CD4-positive, alpha-beta T cell treated with Interleukin-12 subunit alpha and Interleukin-12 subunit beta, for 1 hour (primary cell): ENCODE measurements around the gene MYL9.

ENCODE experiments used
- DNase-seq: peaks from one replicate; pipeline ENCODE4 v3.0.0-alpha.2; 2020

MYL9 gene

GRCh38 chr20:36526521-36527011 is 14.8 kb upstream of the MYL9 start:
- no peak for DNase-seq

- DNase-seq: no peak
These were observed 13.8 kb upstream of the MYL9 start for GRCh38 chr20:36527331-36528125.

- DNase-seq: no peak
These were observed 13.0 kb upstream of the MYL9 start for GRCh38 chr20:36528176-36528874.

- no peak for DNase-seq
These were observed 12.4 kb upstream of the MYL9 start for GRCh38 chr20:36528875-36529417.

- no peak for DNase-seq
These were observed 8.9 kb upstream of the MYL9 start for GRCh38 chr20:36532388-36532787.

GRCh38 chr20:36532822-36533221 is 8.5 kb upstream of the MYL9 start:
- no peak for DNase-seq

- DNase-seq: no peak
These were observed 3.1 kb upstream of the MYL9 start for GRCh38 chr20:36538026-36538722.

GRCh38 chr20:36540551-36541211 is 638 bp upstream of the MYL9 start:
- DNase-seq: no peak

- no peak for DNase-seq
These were observed 609 bp downstream of the MYL9 start for GRCh38 chr20:36541768-36542488.

- DNase-seq: no peak
These were observed 1.3 kb downstream of the MYL9 start for GRCh38 chr20:36542516-36543183.

- no peak for DNase-seq
These were observed 2.1 kb downstream of the MYL9 start for GRCh38 chr20:36543184-36544133.

GRCh38 chr20:36544134-36545018 is 3.1 kb downstream of the MYL9 start:
- no peak for DNase-seq

GRCh38 chr20:36546111-36546736 is 4.9 kb downstream of the MYL9 start:
- no peak for DNase-seq

- DNase-seq: no peak
These were observed 6.1 kb downstream of the MYL9 start for GRCh38 chr20:36547186-36548005.

- no peak for DNase-seq
These were observed 6.6 kb downstream of the MYL9 start for GRCh38 chr20:36548006-36548315.

- no peak for DNase-seq
These were observed 7.6 kb downstream of the MYL9 start for GRCh38 chr20:36548704-36549627.

- DNase-seq: no peak
These were observed 8.3 kb downstream of the MYL9 start for GRCh38 chr20:36549628-36549941.
